PC-9 (cell line): ENCODE results near the gene PKHD1.

Experiments used
- CTCF ChIP-seq: fragments of 200-600 bp; sonication (generic); conservative IDR thresholded peaks from 2 replicates; pipeline ENCODE4 v1.6.1; 2017; ENCODE audit warnings: mixed run types, antibody characterized with exemption, mild to moderate bottlenecking, moderate library complexity
- EZH2 ChIP-seq: fragments of 200-600 bp; sonication (generic); IDR thresholded peaks from 2 replicates; pipeline ENCODE4 v1.8.0; 2017; ENCODE audit warnings: antibody characterized with exemption, low read depth

- TF ChIP-seq CTCF (no peak), EZH2 (no peak)
These were observed 343.4 kb downstream of the PKHD1 start for GRCh38 chr6:51743999-51744398.
